Loucy (cell line): ENCODE measurements around the gene STAT4.

Experiments used
- CTCF ChIP-seq: fragments of 200-600 bp; sonication (generic); conservative IDR thresholded peaks from 2 replicates; pipeline ENCODE4 v1.5.1; 2014; ENCODE audit warnings: mild to moderate bottlenecking, antibody characterized with exemption, low read length
- EZH2phosphoT487 ChIP-seq: fragments of 200-600 bp; IDR thresholded peaks from 2 replicates; pipeline ENCODE4 v1.6.1; 2018; ENCODE audit warnings: antibody characterized with exemption, mild to moderate bottlenecking, moderate library complexity, borderline replicate concordance

- no peak for TF ChIP-seq CTCF
- TF ChIP-seq EZH2phosphoT487: no peak
Observed at GRCh38 chr2:190990132-190990531, 160.7 kb downstream of the STAT4 start.
